GM19025 (cell line): ENCODE measurements around the gene RBM7.

Experiments
- ATAC-seq: cut with Tn5 transposase; IDR thresholded peaks from one replicate; pipeline ENCODE4 v1.9.1; 2021; ENCODE audit warnings: mild to moderate bottlenecking, low read depth, moderate library complexity; ENCODE audit not compliant: unreplicated experiment

Gene RBM7

DNA sequence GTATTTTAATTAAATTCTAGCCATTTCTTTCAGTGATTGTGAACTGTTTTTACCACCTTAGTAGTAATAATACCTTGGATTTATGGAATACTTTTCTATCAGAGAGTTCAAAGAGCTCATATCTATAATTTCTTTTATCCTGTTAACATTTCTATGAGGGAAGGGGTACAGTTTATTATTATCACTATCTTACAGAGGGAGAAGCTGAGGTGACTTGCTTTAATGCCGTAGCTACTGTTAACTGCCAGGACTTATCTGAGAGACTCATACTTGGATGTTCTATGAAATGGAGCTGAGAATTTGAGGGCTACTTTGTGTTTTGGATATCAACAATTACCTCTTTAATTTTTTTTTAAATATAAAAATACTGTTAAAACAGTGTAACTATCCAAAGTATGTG lies 42.1 kb downstream of the RBM7 start:
- ATAC-seq = no peak

DNA sequence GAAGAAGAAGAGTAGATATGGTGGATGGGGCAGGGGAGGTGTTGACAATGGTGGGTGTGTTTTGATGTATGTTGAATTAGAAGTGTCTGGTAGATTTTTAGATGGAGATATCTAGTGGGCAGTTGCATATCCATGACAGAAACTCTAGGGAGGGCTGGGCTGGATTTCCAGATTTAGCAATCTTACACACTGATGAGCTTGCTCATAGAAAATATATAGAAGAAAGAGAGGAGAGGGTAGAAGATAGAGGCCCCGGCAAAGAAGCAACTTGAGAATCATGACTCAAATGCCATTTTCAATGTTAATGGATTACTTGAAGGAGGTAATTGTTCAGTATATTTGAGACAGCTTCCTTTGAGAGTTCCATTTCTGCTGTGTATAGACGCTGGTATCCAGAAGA lies 47.0 kb downstream of the RBM7 start:
- ATAC-seq = no peak

GRCh38 chr11:114447892-114448291 lies 47.4 kb downstream of the RBM7 start:
- no peak for ATAC-seq

GRCh38 chr11:114448749-114449482 lies 48.5 kb downstream of the RBM7 start:
- ATAC-seq = no peak

DNA sequence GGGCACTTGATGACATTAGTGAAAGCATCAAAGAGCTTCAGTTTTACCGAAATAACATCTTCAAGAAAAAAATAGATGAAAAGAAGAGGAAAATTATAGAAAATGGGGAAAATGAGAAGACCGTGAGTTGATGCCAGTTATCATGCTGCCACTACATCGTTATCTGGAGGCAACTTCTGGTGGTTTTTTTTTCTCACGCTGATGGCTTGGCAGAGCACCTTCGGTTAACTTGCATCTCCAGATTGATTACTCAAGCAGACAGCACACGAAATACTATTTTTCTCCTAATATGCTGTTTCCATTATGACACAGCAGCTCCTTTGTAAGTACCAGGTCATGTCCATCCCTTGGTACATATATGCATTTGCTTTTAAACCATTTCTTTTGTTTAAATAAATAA lies 49.4 kb downstream of the RBM7 start:
- no peak for ATAC-seq

DNA sequence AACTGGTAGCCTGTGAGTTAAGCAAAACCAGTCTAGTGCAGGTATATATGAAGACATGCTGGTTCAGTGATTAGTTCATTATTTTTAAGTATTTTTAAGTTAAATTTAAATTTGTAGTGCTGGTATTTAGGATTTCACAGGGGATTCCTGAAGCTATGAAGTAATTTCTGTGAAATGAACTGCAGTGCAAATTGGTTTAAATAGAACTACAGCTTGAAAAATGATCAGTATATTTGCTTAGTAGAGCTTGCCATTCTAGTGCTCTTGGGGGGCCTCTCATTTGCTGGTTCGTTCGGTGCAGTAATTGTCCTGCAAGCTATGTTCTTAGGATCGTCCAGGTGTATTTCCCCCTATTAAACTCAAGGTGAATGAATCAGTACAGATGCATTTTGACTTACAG lies 51.9 kb downstream of the RBM7 start:
- ATAC-seq = no peak
